K562 (cell line): ENCODE measurements around the gene CPA4. TPM values are rescaled to one million over a fixed set of nuclear protein-coding genes. Genes with fewer than 3 reads are reported as not detected.
A peak's percentile ranks its signal among the peaks of the same experiment; 100 is the strongest.

ENCODE experiments used
- CEBPB ChIP-seq: fragments of 450-650 bp; IDR thresholded peaks from 2 replicates; pipeline ENCODE4 v1.6.1; 2016; ENCODE audit warnings: missing genetic modification characterization, missing compliant biosample characterization
- CEBPG ChIP-seq, 3 experiments: fragments of 200-800 bp in 1 of 3; sonication (Bioruptor generic) in 1 of 3; sonication (generic) in 1 of 3; formaldehyde crosslinking in 1 of 3; IDR thresholded peaks in 2 of 3; conservative IDR thresholded peaks in 1 of 3; 2 replicates each; pipeline versions ENCODE4 v1.6.1 to v1.8.0; 2016 to 2022; ENCODE audit warnings: missing compliant biosample characterization in 2 of 3, missing genetic modification characterization in 2 of 3, mild to moderate bottlenecking in 1 of 3, missing genetic modification reagents in 1 of 3
- GABPB1 ChIP-seq: sonication (generic); formaldehyde crosslinking; IDR thresholded peaks from 2 replicates; pipeline ENCODE4 v1.8.0; 2022; ENCODE audit warnings: mild to moderate bottlenecking, missing genetic modification reagents
- HNRNPH1 ChIP-seq: fragments of 200-400 bp; formaldehyde crosslinking; optimal IDR thresholded peaks from 2 replicates; pipeline ENCODE3; 2017; ENCODE audit warnings: low read depth, mild to moderate bottlenecking, low read length, moderate library complexity
- HSF4 ChIP-seq: fragments of 250-450 bp; sonication (Bioruptor Pico); IDR thresholded peaks from 2 replicates; pipeline ENCODE4 v2.1.2; 2022; ENCODE audit warnings: mild to moderate bottlenecking, moderate library complexity, borderline replicate concordance
- JUND ChIP-seq, 2 experiments: IDR thresholded peaks; 2 replicates in 1 of 2; 3 replicates in 1 of 2; pipeline ENCODE4 v1.6.1; 2011; ENCODE audit warnings: borderline replicate concordance in 2 of 2, low read depth in 2 of 2, low read length in 2 of 2, improper control_type of control experiment in 1 of 2, missing biosample characterization in 1 of 2, missing genetic modification characterization in 1 of 2, missing genetic modification reagents in 1 of 2
- MYNN ChIP-seq, 2 experiments: sonication (generic); formaldehyde crosslinking in 1 of 2; IDR thresholded peaks; 2 replicates each; pipeline versions ENCODE4 v1.5.0 to v1.6.1; 2016 to 2020; ENCODE audit warnings: antibody characterized with exemption in 1 of 2, missing genetic modification reagents in 1 of 2
- NRF1 ChIP-seq, 2 experiments: fragments of 450-650 bp; IDR thresholded peaks in 1 of 2; conservative IDR thresholded peaks in 1 of 2; 2 replicates each; pipeline ENCODE4 v1.6.1; 2014; ENCODE audit warnings: mild to moderate bottlenecking in 2 of 2
- RFX1 ChIP-seq: fragments of 450-650 bp; IDR thresholded peaks from 2 replicates; pipeline ENCODE4 v1.6.1; 2016; ENCODE audit warnings: mild to moderate bottlenecking, moderate library complexity
- RHOXF2B ChIP-seq: fragments of 250-450 bp; sonication (Bioruptor Pico); conservative IDR thresholded peaks from 2 replicates; pipeline ENCODE4 v1.5.1; 2021
- SLC30A9 ChIP-seq: fragments of 250-450 bp; sonication (Bioruptor Pico); IDR thresholded peaks from 2 replicates; pipeline ENCODE4 v1.8.0; 2022; ENCODE audit warnings: mild to moderate bottlenecking, moderate library complexity
- TBL1XR1 ChIP-seq, 2 experiments: IDR thresholded peaks; 2 replicates each; pipeline ENCODE4 v1.6.1; 2012; ENCODE audit warnings: improper control_type of control experiment in 2 of 2, low read length in 2 of 2, mild to moderate bottlenecking in 1 of 2
- ZKSCAN1 ChIP-seq: fragments of 150-350 bp; IDR thresholded peaks from 2 replicates; pipeline ENCODE4 v1.6.1; 2016; ENCODE audit warnings: low read depth, low read length
- ZNF384 ChIP-seq: IDR thresholded peaks from 2 replicates; pipeline ENCODE4 v1.6.1; 2012; ENCODE audit warnings: low read depth, low read length, improper control_type of control experiment
- polyA plus RNA-seq, 8 experiments: library from polyadenylated mRNA; depleted of rRNA in 4 of 8; stranded (reverse) in 5 of 8; unstranded in 3 of 8; fragments of >200 nt; fragmentation: Nextera tagmentation in 2 of 8; fragmentation: Illumina TruSeq in 1 of 8; extraction: Ambion mirVana in 2 of 8; extraction: Trizol in 1 of 8; gene quantifications; 2 replicates each; pipeline versions ENCODE4 v1.2.1 to v1.2.3, GENCODE V29; 2011 to 2014; ENCODE audit warnings: inconsistent platforms in 1 of 8, missing spikeins in 1 of 8
- total RNA-seq, 7 experiments: library from RNA; depleted of rRNA in 6 of 7; stranded (reverse); fragments of >200 nt in 6 of 7; fragmentation: Illumina TruSeq in 2 of 7; extraction: Trizol in 2 of 7; gene quantifications; 2 replicates each; pipeline versions ENCODE4 v1.2.1 to v1.2.3, GENCODE V29; 2011 to 2021; ENCODE audit warnings: low replicate concordance in 1 of 7
- TF ChIP-seq, protein P1 (sequence below): fragments of 250-450 bp; sonication (Bioruptor Pico); IDR thresholded peaks from 2 replicates; pipeline ENCODE4 v1.5.0; 2021; ENCODE audit warnings: mild to moderate bottlenecking, moderate library complexity
- TF ChIP-seq, protein P2 (sequence below): sonication (generic); formaldehyde crosslinking; IDR thresholded peaks from 2 replicates; pipeline ENCODE4 v1.8.1; 2022; ENCODE audit warnings: missing genetic modification reagents
- TF ChIP-seq, protein P3 (sequence below): fragments of 450-650 bp; IDR thresholded peaks from 2 replicates; pipeline ENCODE4 v1.6.1; 2016
- TF ChIP-seq, protein P4 (sequence below): fragments of 200-800 bp; sonication (Bioruptor generic); IDR thresholded peaks from 2 replicates; pipeline ENCODE4 v1.6.1; 2017; ENCODE audit warnings: missing genetic modification characterization, missing compliant biosample characterization

The CPA4 gene
- total and polyA plus RNA-seq, 9 of the 15 experiments (the other 6 are each of a cell fraction or from before 2014, with no cell fraction given), result not detected

DNA sequence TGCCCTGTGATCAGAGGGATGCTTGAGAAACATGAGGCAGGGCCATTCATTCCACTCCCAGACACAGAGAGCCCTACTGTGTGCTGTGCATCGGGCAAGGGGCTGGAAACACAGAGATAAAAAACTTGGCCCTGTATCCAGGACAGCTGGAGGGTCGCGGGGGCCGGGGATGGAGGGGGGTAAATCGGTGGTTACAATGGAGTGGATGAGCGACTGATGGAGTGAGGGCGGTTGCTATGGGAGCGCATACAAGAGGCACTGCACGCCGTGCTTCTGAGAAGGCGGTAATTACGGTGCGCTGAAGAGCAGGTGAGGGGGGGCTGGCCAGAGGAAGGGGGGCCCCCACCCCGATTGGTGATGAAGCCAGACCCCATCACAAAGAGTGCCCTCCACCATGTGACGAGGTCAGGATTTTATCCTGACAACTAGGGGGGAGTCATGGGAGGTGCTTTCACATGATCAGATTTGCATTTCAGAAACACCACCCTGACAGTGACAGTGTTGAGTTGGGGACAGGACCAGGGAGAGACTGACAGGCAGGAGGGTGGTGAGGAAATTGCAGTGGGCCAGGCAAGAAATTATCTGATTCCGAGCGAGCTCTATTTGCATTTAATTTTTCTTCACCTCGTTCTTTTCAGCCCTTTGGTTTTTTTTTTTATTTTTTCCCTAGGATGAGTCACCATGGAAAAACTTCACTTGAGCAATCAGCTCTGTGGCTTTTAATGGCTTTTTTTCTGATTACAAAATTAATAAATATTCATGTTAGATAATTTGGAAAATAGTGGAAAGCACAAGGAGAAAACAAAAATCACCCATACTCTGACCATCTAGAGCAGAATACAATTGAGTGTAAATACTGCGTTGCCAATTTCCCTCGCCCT lies 59.5 kb downstream of the CPA4 start (continued):
- TF ChIP-seq, protein P1, sequence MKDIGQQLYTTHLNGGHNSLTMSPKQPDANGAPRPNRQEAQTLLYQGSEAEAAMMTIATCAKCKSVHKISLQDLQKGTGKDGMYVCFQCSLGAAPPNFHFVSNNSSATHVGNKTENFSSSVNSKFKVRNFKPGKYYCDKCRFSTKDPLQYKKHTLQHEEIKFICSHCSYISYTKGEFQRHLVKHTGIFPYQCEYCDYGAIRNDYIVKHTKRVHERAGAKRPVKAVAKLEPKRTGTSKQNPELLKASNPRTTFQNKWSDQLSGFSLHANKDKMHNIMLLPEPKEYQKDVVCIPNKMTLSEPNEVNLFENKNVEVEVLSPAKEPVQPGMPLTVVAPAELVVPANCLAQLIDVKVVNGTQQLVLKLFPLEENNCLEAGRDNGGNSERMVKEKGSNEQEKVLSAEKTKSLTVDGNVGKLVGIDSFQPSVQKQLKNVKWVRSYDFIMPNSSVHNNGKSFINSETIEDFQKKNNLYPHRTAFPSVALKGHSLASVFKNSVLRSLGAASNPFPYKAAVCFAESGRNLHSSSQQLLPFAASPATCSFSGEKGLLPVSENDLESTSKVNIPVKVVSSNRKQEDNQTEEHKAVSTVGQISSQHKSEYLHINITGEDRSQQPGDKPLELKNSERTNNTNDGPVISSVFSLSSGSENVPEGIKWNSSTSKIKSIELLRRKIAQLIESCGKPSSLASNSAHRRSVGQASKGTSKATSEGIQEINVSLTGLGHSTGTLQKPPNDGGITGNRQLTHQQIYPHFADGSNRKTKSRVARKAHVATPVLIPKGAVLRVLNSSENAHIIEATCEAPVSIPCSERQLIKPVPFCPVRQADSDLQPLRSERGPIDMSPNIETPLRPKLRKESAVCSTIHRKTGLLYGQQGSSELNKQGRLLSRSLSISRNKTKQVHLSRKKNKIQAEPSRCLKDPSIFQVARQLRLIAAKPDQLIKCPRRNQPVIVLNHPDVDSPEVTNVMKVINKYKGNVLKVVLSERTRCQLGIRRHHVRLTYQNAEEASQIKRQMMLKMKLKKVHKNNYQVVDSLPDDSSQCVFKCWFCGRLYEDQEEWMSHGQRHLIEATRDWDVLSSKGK, result no peak
- peak; percentile 77 for TF ChIP-seq ZKSCAN1
- peak; percentile 31; the same call in 1 of the 2 replicates for TF ChIP-seq JUND (IDR thresholded peaks at IDR 0.05; ENCODE audit: borderline replicate concordance, low read depth, low read length)
- TF ChIP-seq JUND (tag; IDR thresholded peaks at IDR 0.05; ENCODE audit: borderline replicate concordance, low read depth, low read length), result no peak
- no peak for TF ChIP-seq HNRNPH1
- no peak for TF ChIP-seq RHOXF2B (CRISPR knock-in tag)
- no peak for TF ChIP-seq TBL1XR1 (IDR thresholded peaks at IDR 0.05; ENCODE audit: low read length in 2 of 2)
- TF ChIP-seq HSF4 (CRISPR knock-in tag), result no peak
- peak; percentile 63 for TF ChIP-seq RFX1
- TF ChIP-seq, protein P2, sequence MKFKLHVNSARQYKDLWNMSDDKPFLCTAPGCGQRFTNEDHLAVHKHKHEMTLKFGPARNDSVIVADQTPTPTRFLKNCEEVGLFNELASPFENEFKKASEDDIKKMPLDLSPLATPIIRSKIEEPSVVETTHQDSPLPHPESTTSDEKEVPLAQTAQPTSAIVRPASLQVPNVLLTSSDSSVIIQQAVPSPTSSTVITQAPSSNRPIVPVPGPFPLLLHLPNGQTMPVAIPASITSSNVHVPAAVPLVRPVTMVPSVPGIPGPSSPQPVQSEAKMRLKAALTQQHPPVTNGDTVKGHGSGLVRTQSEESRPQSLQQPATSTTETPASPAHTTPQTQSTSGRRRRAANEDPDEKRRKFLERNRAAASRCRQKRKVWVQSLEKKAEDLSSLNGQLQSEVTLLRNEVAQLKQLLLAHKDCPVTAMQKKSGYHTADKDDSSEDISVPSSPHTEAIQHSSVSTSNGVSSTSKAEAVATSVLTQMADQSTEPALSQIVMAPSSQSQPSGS (CRISPR knock-in tag), result no peak
- TF ChIP-seq GABPB1 (CRISPR knock-in tag), result no peak
- peak; percentile 42; the same call in 1 of the 2 replicates for TF ChIP-seq ZNF384
- TF ChIP-seq, protein P3, sequence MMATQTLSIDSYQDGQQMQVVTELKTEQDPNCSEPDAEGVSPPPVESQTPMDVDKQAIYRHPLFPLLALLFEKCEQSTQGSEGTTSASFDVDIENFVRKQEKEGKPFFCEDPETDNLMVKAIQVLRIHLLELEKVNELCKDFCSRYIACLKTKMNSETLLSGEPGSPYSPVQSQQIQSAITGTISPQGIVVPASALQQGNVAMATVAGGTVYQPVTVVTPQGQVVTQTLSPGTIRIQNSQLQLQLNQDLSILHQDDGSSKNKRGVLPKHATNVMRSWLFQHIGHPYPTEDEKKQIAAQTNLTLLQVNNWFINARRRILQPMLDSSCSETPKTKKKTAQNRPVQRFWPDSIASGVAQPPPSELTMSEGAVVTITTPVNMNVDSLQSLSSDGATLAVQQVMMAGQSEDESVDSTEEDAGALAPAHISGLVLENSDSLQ, result peak; percentile 65; the same call in 1 of the 2 replicates
- no peak for TF ChIP-seq MYNN (IDR thresholded peaks at IDR 0.05)
- no peak for TF ChIP-seq MYNN (CRISPR knock-in tag; IDR thresholded peaks at IDR 0.05)
- no peak for TF ChIP-seq CEBPG (CRISPR knock-in tag; IDR thresholded peaks at IDR 0.05)
- peak in 1 of 2 experiments; percentile 72; a peak in 2 of 4 replicates for TF ChIP-seq CEBPG (tag; conservative IDR thresholded peaks at IDR 0.05 in 1 of 2, IDR thresholded peaks at IDR 0.05 in 1 of 2)
- TF ChIP-seq NRF1 (conservative IDR thresholded peaks at IDR 0.05 in 1 of 2, IDR thresholded peaks at IDR 0.05 in 1 of 2), result no peak
- TF ChIP-seq CEBPB (tag), result 0 out of 2 replicates have a peak, but pooled peaks have one; percentile 12
- TF ChIP-seq, protein P4, sequence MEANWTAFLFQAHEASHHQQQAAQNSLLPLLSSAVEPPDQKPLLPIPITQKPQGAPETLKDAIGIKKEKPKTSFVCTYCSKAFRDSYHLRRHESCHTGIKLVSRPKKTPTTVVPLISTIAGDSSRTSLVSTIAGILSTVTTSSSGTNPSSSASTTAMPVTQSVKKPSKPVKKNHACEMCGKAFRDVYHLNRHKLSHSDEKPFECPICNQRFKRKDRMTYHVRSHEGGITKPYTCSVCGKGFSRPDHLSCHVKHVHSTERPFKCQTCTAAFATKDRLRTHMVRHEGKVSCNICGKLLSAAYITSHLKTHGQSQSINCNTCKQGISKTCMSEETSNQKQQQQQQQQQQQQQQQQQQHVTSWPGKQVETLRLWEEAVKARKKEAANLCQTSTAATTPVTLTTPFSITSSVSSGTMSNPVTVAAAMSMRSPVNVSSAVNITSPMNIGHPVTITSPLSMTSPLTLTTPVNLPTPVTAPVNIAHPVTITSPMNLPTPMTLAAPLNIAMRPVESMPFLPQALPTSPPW (CRISPR knock-in tag), result peak; percentile 39; the same call in 1 of the 2 replicates
- TF ChIP-seq SLC30A9, result no peak
